SK-N-MC (cell line): ENCODE measurements around the gene ACD.

Experiments used
- EZH2 ChIP-seq: fragments of 200-600 bp; sonication (generic); IDR thresholded peaks from one replicate; pipeline ENCODE4 v1.6.1; 2017; ENCODE audit warnings: antibody characterized with exemption
- POLR2AphosphoS5 ChIP-seq: IDR thresholded peaks from 2 replicates; pipeline ENCODE4 v1.6.1; 2012; ENCODE audit warnings: mild to moderate bottlenecking, low read depth, low read length, borderline replicate concordance

DNA sequence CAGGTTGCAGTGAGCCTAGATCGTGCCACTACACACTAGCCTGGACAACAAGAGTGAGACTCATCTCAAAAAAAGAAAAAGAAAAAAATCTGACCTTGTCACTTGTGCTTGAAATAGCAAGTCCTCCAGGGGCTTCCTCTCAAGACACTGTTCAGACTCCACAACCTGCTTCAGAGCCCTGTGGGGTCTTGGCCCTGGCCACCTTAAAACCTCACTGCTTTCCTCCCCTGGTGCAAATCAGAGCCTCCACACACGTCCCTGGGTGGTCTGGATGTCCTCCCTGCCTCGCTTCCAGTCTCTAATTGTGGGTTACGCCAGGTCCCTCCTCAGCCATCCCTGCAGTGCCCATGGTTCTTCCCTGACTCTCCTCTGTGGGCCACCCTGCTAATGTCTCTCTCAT, 4.7 kb downstream of the ACD start:
- TF ChIP-seq EZH2 (no peak), POLR2AphosphoS5 (no peak)
